ENCODE results near the gene HES4.

The HES4 gene

GRCh38 chr1:1003618-1004419 is 3.9 kb upstream of the HES4 start:
- H3K79me2 ChIP-seq (ENCODE audit: insufficient read depth, low read length), result no peaks in the 10 kb centered on the region
- H3F3A ChIP-seq (ENCODE audit: insufficient read depth, low read length), result no peaks in the 10 kb centered on the region
- no peaks in the 10 kb centered on the region for H3K9me2 ChIP-seq (ENCODE audit: low read depth, low read length)
- H3K4me1 ChIP-seq (ENCODE audit: insufficient read depth, low read length, severe bottlenecking), result no peaks in the 10 kb centered on the region
- no peaks in the 10 kb centered on the region for H3K9me3 ChIP-seq (ENCODE audit: low read length)
- no peak overlapping the region for H3K4me3 ChIP-seq (ENCODE audit: low read depth, low read length, poor library complexity, severe bottlenecking)
- H3K4me2 ChIP-seq (ENCODE audit: low read length), result no peak overlapping the region
- H3K27ac ChIP-seq (ENCODE audit: low read depth, low read length, poor library complexity, severe bottlenecking), result no peak overlapping the region
- TF ChIP-seq EZH2 (IDR thresholded peaks at IDR 0.05; ENCODE audit: borderline replicate concordance, low read length), result no peak
- no peak for TF ChIP-seq CTCF (IDR thresholded peaks at IDR 0.05; ENCODE audit: low read length)
- H4K20me1 ChIP-seq (ENCODE audit: insufficient read depth, low read length), result no peaks in the 10 kb centered on the region
- peaks cover 16% of the 10 kb centered on the region; the same call in 1 of the 2 replicates for H3K27me3 ChIP-seq (ENCODE audit: insufficient read depth, low read length)
- H3K36me3 ChIP-seq (ENCODE audit: insufficient read depth, low read length), result no peaks in the 10 kb centered on the region
- H3K9ac ChIP-seq (ENCODE audit: low read length), result no peak overlapping the region
- no peak overlapping the region for H2AFZ ChIP-seq (ENCODE audit: low read length)

- Histone ChIP-seq H3K9me2 (ENCODE audit: low read depth, low read length) (no peaks in the 10 kb centered on the region), H2AFZ (ENCODE audit: low read length) (no peak overlapping the region), H3K27me3 (ENCODE audit: insufficient read depth, low read length) (peaks cover 16% of the 10 kb centered on the region; the same call in 1 of the 2 replicates), H3K4me1 (ENCODE audit: insufficient read depth, low read length, severe bottlenecking) (no peaks in the 10 kb centered on the region), H3K4me2 (ENCODE audit: low read length) (no peak overlapping the region), H3K36me3 (ENCODE audit: insufficient read depth, low read length) (no peaks in the 10 kb centered on the region), H3K4me3 (ENCODE audit: low read depth, low read length, poor library complexity, severe bottlenecking) (no peak overlapping the region), H4K20me1 (ENCODE audit: insufficient read depth, low read length) (no peaks in the 10 kb centered on the region), H3F3A (ENCODE audit: insufficient read depth, low read length) (no peaks in the 10 kb centered on the region), H3K9me3 (ENCODE audit: low read length) (no peaks in the 10 kb centered on the region), H3K27ac (ENCODE audit: low read depth, low read length, poor library complexity, severe bottlenecking) (no peak overlapping the region), H3K79me2 (ENCODE audit: insufficient read depth, low read length) (no peaks in the 10 kb centered on the region), H3K9ac (ENCODE audit: low read length) (no peak overlapping the region)
- TF ChIP-seq CTCF (IDR thresholded peaks at IDR 0.05; ENCODE audit: low read length), result no peak
- no peak for TF ChIP-seq EZH2 (IDR thresholded peaks at IDR 0.05; ENCODE audit: borderline replicate concordance, low read length)
Measured at GRCh38 chr1:1001057-1001783, 1.3 kb upstream of the HES4 start.

GRCh38 chr1:1000357-1001056 is 610 bp upstream of the HES4 start:
- Histone ChIP-seq H3F3A (ENCODE audit: insufficient read depth, low read length) (no peaks in the 10 kb centered on the region), H3K79me2 (ENCODE audit: insufficient read depth, low read length) (no peaks in the 10 kb centered on the region), H3K4me3 (ENCODE audit: low read depth, low read length, poor library complexity, severe bottlenecking) (no peak overlapping the region), H3K9me2 (ENCODE audit: low read depth, low read length) (no peaks in the 10 kb centered on the region), H3K27ac (ENCODE audit: low read depth, low read length, poor library complexity, severe bottlenecking) (no peak overlapping the region), H3K4me2 (ENCODE audit: low read length) (no peak overlapping the region), H2AFZ (ENCODE audit: low read length) (no peak overlapping the region), H3K9me3 (ENCODE audit: low read length) (no peaks in the 10 kb centered on the region), H3K9ac (ENCODE audit: low read length) (no peak overlapping the region), H3K4me1 (ENCODE audit: insufficient read depth, low read length, severe bottlenecking) (no peaks in the 10 kb centered on the region), H3K27me3 (ENCODE audit: insufficient read depth, low read length) (0 out of 2 replicates have a peak, but pooled peaks cover 13% of the 10 kb centered on the region), H3K36me3 (ENCODE audit: insufficient read depth, low read length) (no peaks in the 10 kb centered on the region), H4K20me1 (ENCODE audit: insufficient read depth, low read length) (no peaks in the 10 kb centered on the region)
- no peak for TF ChIP-seq EZH2 (IDR thresholded peaks at IDR 0.05; ENCODE audit: borderline replicate concordance, low read length)
- no peak for TF ChIP-seq CTCF (IDR thresholded peaks at IDR 0.05; ENCODE audit: low read length)

Measured in OCI-LY1 (cell line).